HCT116 (cell line): Measurements from ENCODE around the gene ATCAY. TPM values are rescaled to one million over a fixed set of nuclear protein-coding genes. Genes with fewer than 3 reads are reported as not detected.

Experiments
- ATAC-seq: fragments of 200-7000 bp; cut with Tn5 transposase; 2 replicates; pipeline ENCODE4 v1.9.1; 2020; ENCODE audit warnings: mild to moderate bottlenecking, moderate library complexity
- BruUV-seq: library from RNA; stranded (reverse); fragments of 400-500 nt; replicated peaks from 2 replicates; lab custom pipeline; 2021; lab: Mats Ljungman, UMichigan
- CTCF ChIA-PET: fragments of 300-600 bp; sonication (Branson Sonifier 250); formaldehyde crosslinking; loops from one replicate; lab custom pipeline; 2021; ENCODE audit warnings: antibody characterized with exemption; lab: Charles Lee
- POLR2A ChIA-PET: fragments of 300-600, 350-600 bp; sonication (Branson Sonifier 250); formaldehyde crosslinking; loops from one replicate; lab custom pipeline; 2021; ENCODE audit warnings: antibody characterized with exemption; lab: Charles Lee
- RAD21 ChIA-PET, 2 experiments: fragments of 300-600 bp; sonication (Branson Sonifier 250); formaldehyde crosslinking; loops; one replicate each; lab custom pipeline; 2023; ENCODE audit warnings: low total read pairs in 2 of 2; ENCODE audit not compliant: uncharacterized antibody in 2 of 2, unreplicated experiment in 2 of 2, low non-redundant PET in 1 of 2; lab: Charles Lee
- DNase-seq: peaks from one replicate; pipeline ENCODE4 v3.0.0-alpha.2; 2010; ENCODE audit warnings: low read depth, low spot score
- H2AFZ ChIP-seq: fragments of 200-600 bp; shearing (Covaris generic), sonication (generic); 2 replicates; pipeline ENCODE4 v1.6.1; 2017; ENCODE audit warnings: low read depth, mixed run types, mixed read lengths, antibody characterized with exemption, low read length; ENCODE audit not compliant: poor library complexity, severe bottlenecking
- H3K27ac ChIP-seq: 2 replicates; pipeline ENCODE4 v1.5.1; 2012; ENCODE audit warnings: low read depth, low read length
- H3K27me3 ChIP-seq: fragments of 200-600 bp; sonication (generic); 2 replicates; pipeline ENCODE4 v1.6.1; 2016; ENCODE audit warnings: mixed run types, low read length, mixed read lengths; ENCODE audit not compliant: insufficient read depth
- H3K36me3 ChIP-seq, 2 experiments: fragments of 200-500 bp in 1 of 2; fragments of 200-600 bp in 1 of 2; sonication (Bioruptor generic) in 1 of 2; sonication (generic) in 1 of 2; 2 replicates each; pipeline versions ENCODE4 v1.5.1 to v1.6.1; 2014 to 2016; ENCODE audit warnings: low read length in 2 of 2, inconsistent platforms in 1 of 2, mixed read lengths in 1 of 2, mixed run types in 1 of 2; ENCODE audit not compliant: insufficient read depth in 2 of 2, control insufficient read depth in 1 of 2
- H3K4me1 ChIP-seq, 2 experiments: fragments of 200-600 bp in 1 of 2; sonication (generic) in 1 of 2; 2 replicates each; pipeline versions ENCODE4 v1.5.1 to v1.6.1; 2012 to 2017; ENCODE audit warnings: low read length in 2 of 2, inconsistent platforms in 1 of 2, mild to moderate bottlenecking in 1 of 2, mixed read lengths in 1 of 2, mixed run types in 1 of 2, moderate library complexity in 1 of 2; ENCODE audit not compliant: insufficient read depth in 2 of 2, control insufficient read depth in 1 of 2
- H3K4me2 ChIP-seq: fragments of 200-600 bp; sonication (generic); 2 replicates; pipeline ENCODE4 v1.6.1; 2017; ENCODE audit warnings: mixed run types, low read length, mixed read lengths
- H3K4me3 ChIP-seq, 2 experiments: fragments of 200-600 bp in 1 of 2; sonication (generic) in 1 of 2; replicated peaks in 1 of 2; 2 replicates each; pipeline ENCODE4 v1.5.1; 2011 to 2016; ENCODE audit warnings: low read length in 2 of 2, control low read depth in 1 of 2, low read depth in 1 of 2, mild to moderate bottlenecking in 1 of 2, mixed read lengths in 1 of 2, mixed run types in 1 of 2
- H3K79me2 ChIP-seq: fragments of 200-600 bp; sonication (generic); 2 replicates; pipeline ENCODE4 v1.6.1; 2017; ENCODE audit warnings: mild to moderate bottlenecking, mixed run types, low read length, moderate library complexity, mixed read lengths; ENCODE audit not compliant: insufficient read depth
- H3K9ac ChIP-seq: fragments of 200-600 bp; sonication (generic); 2 replicates; pipeline ENCODE4 v1.6.1; 2016; ENCODE audit warnings: low read length, mixed read lengths
- H3K9me2 ChIP-seq: fragments of 200-600 bp; sonication (generic), shearing (Covaris generic); 2 replicates; pipeline ENCODE4 v1.6.1; 2017; ENCODE audit warnings: mixed run types, mild to moderate bottlenecking, moderate library complexity; ENCODE audit not compliant: insufficient read depth
- H3K9me3 ChIP-seq, 2 experiments: fragments of 200-500 bp in 1 of 2; fragments of 200-600 bp in 1 of 2; sonication (Bioruptor generic) in 1 of 2; sonication (generic) in 1 of 2; 2 replicates each; pipeline ENCODE4 v1.6.1; 2014 to 2017; ENCODE audit warnings: low read length in 2 of 2, mixed read lengths in 2 of 2, inconsistent platforms in 1 of 2, low read depth in 1 of 2, mild to moderate bottlenecking in 1 of 2, mixed run types in 1 of 2, moderate library complexity in 1 of 2; ENCODE audit not compliant: control insufficient read depth in 1 of 2, insufficient read depth in 1 of 2
- H4K20me1 ChIP-seq: fragments of 200-600 bp; sonication (generic), shearing (Covaris generic); 2 replicates; pipeline ENCODE4 v1.6.1; 2017; ENCODE audit warnings: mixed run types, mild to moderate bottlenecking, moderate library complexity; ENCODE audit not compliant: insufficient read depth
- CBX3 ChIP-seq: IDR thresholded peaks from 2 replicates; pipeline ENCODE4 v1.6.1; 2012; ENCODE audit warnings: low read depth
- CEBPB ChIP-seq: IDR thresholded peaks from 2 replicates; pipeline ENCODE4 v1.6.1; 2012; ENCODE audit warnings: low read depth
- EGR1 ChIP-seq: IDR thresholded peaks from 2 replicates; pipeline ENCODE4 v1.6.1; 2012; ENCODE audit warnings: low read depth
- ELF1 ChIP-seq: IDR thresholded peaks from 2 replicates; pipeline ENCODE4 v1.6.1; 2012; ENCODE audit warnings: low read depth, borderline replicate concordance
- EZH2 ChIP-seq: fragments of 200-600 bp; sonication (generic); IDR thresholded peaks from 2 replicates; pipeline ENCODE4 v1.6.1; 2017; ENCODE audit warnings: antibody characterized with exemption, mixed run types
- EZH2phosphoT487 ChIP-seq: fragments of 200-600 bp; IDR thresholded peaks from 2 replicates; pipeline ENCODE4 v1.6.1; 2018; ENCODE audit warnings: antibody characterized with exemption, borderline replicate concordance
- FOSL1 ChIP-seq: IDR thresholded peaks from 2 replicates; pipeline ENCODE4 v1.6.1; 2012; ENCODE audit warnings: low read depth
- POLR2A ChIP-seq: IDR thresholded peaks from 2 replicates; pipeline ENCODE4 v1.7.0; 2011; ENCODE audit warnings: borderline replicate concordance; ENCODE audit not compliant: insufficient read depth, insufficient read length; ENCODE audit errors: extremely low read depth
- RAD21 ChIP-seq: IDR thresholded peaks from 2 replicates; pipeline ENCODE4 v1.6.1; 2012; ENCODE audit warnings: low read depth, mild to moderate bottlenecking
- SIN3A ChIP-seq: IDR thresholded peaks from 2 replicates; pipeline ENCODE4 v1.6.1; 2012; ENCODE audit warnings: low read depth
- SRF ChIP-seq: IDR thresholded peaks from 2 replicates; pipeline ENCODE4 v1.6.1; 2012; ENCODE audit warnings: low read depth
- TCF7L2 ChIP-seq: IDR thresholded peaks from 2 replicates; pipeline ENCODE4 v1.7.0; 2011; ENCODE audit warnings: borderline replicate concordance, inconsistent platforms; ENCODE audit not compliant: insufficient read depth, insufficient read length; ENCODE audit errors: extremely low read depth
- YY1 ChIP-seq: IDR thresholded peaks from 2 replicates; pipeline ENCODE4 v1.6.1; 2011; ENCODE audit warnings: low read length, low read depth, moderate library complexity, mild to moderate bottlenecking; ENCODE audit not compliant: insufficient replicate concordance; ENCODE audit errors: extremely low read depth
- ZFX ChIP-seq: fragments of 450-650 bp; IDR thresholded peaks from 2 replicates; pipeline ENCODE4 v1.6.1; 2017
- ZNF274 ChIP-seq: fragments of 200-500 bp; sonication (Bioruptor generic); IDR thresholded peaks from 2 replicates; pipeline ENCODE4 v1.6.1; 2014; ENCODE audit warnings: mild to moderate bottlenecking, low read depth, low read length, inconsistent platforms
- intact Hi-C: fragments of 100-400 bp; cut with micrococcal nuclease; formaldehyde crosslinking; loops from 2 replicates; pipeline ENCODE4 v1.10.0; 2022
- total RNA-seq: library from RNA; stranded (reverse); gene quantifications from one replicate; pipeline ENCODE4 v1.2.1, GENCODE V29; 2021; ENCODE audit not compliant: unreplicated experiment
- TF ChIP-seq, protein P1 (sequence below): IDR thresholded peaks from 2 replicates; pipeline ENCODE4 v1.6.1; 2011; ENCODE audit warnings: mild to moderate bottlenecking, low read length, moderate library complexity; ENCODE audit not compliant: insufficient replicate concordance; ENCODE audit errors: extremely low read depth
- TF ChIP-seq, protein P2 (sequence below), 3 experiments: fragments of 200-600 bp in 1 of 3; sonication (generic) in 1 of 3; IDR thresholded peaks in 2 of 3; conservative IDR thresholded peaks in 1 of 3; 2 replicates each; pipeline ENCODE4 v1.5.1; 2012 to 2017; ENCODE audit warnings: low read depth in 2 of 3, low read length in 2 of 3, antibody characterized with exemption in 1 of 3, borderline replicate concordance in 1 of 3, control low read depth in 1 of 3, mild to moderate bottlenecking in 1 of 3, mixed read lengths in 1 of 3, mixed run types in 1 of 3, moderate library complexity in 1 of 3; ENCODE audit not compliant: insufficient read depth in 1 of 3
- TF ChIP-seq, protein P3 (sequence below): IDR thresholded peaks from 2 replicates; pipeline ENCODE4 v1.6.1; 2012
- TF ChIP-seq, protein P4 (sequence below): IDR thresholded peaks from 2 replicates; pipeline ENCODE4 v1.6.1; 2012; ENCODE audit warnings: low read depth
- TF ChIP-seq, protein P5 (sequence below): IDR thresholded peaks from 2 replicates; pipeline ENCODE4 v1.6.1; 2012

ATCAY gene
- total RNA-seq, 1 experiment from 2014 or later = not detected

DNA sequence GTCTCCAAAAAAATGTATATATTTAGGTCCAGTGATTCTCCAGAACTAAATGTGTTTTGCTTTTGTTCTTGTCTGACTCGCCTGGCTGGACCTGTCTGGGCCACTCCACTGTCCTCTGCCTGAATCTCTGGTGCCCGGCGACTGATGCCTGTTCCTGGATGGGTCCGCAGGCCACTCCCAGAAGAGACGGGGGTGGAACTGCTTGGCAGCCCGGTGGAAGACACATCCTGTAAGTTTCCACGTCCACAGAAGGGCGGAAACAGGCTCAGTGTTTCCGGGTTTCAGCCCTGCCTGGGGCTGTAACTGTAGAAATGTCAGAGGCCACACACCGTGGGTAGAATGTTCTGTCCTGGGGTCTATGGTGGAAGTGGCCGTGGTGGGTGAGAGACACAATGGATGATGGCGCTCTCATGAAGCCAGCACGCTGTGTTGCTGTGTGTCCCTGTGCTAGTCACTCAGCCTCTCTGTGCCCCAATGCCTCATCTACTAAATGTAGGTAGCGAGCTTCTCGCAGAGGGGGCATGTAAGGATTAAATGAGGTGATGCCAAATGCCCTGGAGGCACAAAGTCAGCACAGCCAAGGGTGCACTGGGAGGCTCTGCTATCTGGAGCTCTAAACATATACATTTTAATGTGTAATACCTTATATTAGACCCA, 22.0 kb downstream of the ATCAY start:
- H3K4me2 ChIP-seq = no peak overlapping the region
- no peak overlapping the region for H3K4me3 ChIP-seq
- ChIA-PET RAD21 (no interaction called here), CTCF (no interaction called here), POLR2A (no interaction called here)
- no peaks in the 10 kb centered on the region for H3K36me3 ChIP-seq
- H2AFZ ChIP-seq = no peak overlapping the region
- H3K79me2 ChIP-seq = no peaks in the 10 kb centered on the region
- H4K20me1 ChIP-seq = no peaks in the 10 kb centered on the region
- H3K9ac ChIP-seq = no peak overlapping the region
- H3K27me3 ChIP-seq = no peaks in the 10 kb centered on the region
- H3K27ac ChIP-seq = no peak overlapping the region
- intact Hi-C loops = no loop called here
- BruUV-seq = no TSS peak
- DNase-seq (no peak), ATAC-seq (no peak)
- H3K4me1 ChIP-seq = no peaks in the 10 kb centered on the region
- H3K9me3 ChIP-seq = no peaks in the 10 kb centered on the region
- TF ChIP-seq SIN3A (no peak), ZNF274 (no peak), CEBPB (no peak), CBX3 (no peak), YY1 (no peak), ZFX (no peak), TCF7L2 (no peak), EGR1 (no peak), POLR2A (no peak), EZH2phosphoT487 (no peak), ELF1 (no peak), RAD21 (no peak), SRF (no peak), EZH2 (no peak), FOSL1 (no peak)
- TF ChIP-seq, protein P1, sequence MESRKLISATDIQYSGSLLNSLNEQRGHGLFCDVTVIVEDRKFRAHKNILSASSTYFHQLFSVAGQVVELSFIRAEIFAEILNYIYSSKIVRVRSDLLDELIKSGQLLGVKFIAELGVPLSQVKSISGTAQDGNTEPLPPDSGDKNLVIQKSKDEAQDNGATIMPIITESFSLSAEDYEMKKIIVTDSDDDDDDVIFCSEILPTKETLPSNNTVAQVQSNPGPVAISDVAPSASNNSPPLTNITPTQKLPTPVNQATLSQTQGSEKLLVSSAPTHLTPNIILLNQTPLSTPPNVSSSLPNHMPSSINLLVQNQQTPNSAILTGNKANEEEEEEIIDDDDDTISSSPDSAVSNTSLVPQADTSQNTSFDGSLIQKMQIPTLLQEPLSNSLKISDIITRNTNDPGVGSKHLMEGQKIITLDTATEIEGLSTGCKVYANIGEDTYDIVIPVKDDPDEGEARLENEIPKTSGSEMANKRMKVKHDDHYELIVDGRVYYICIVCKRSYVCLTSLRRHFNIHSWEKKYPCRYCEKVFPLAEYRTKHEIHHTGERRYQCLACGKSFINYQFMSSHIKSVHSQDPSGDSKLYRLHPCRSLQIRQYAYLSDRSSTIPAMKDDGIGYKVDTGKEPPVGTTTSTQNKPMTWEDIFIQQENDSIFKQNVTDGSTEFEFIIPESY = no peak
- TF ChIP-seq, protein P2, sequence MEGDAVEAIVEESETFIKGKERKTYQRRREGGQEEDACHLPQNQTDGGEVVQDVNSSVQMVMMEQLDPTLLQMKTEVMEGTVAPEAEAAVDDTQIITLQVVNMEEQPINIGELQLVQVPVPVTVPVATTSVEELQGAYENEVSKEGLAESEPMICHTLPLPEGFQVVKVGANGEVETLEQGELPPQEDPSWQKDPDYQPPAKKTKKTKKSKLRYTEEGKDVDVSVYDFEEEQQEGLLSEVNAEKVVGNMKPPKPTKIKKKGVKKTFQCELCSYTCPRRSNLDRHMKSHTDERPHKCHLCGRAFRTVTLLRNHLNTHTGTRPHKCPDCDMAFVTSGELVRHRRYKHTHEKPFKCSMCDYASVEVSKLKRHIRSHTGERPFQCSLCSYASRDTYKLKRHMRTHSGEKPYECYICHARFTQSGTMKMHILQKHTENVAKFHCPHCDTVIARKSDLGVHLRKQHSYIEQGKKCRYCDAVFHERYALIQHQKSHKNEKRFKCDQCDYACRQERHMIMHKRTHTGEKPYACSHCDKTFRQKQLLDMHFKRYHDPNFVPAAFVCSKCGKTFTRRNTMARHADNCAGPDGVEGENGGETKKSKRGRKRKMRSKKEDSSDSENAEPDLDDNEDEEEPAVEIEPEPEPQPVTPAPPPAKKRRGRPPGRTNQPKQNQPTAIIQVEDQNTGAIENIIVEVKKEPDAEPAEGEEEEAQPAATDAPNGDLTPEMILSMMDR (IDR thresholded peaks at IDR 0.05 in 2 of 3, conservative IDR thresholded peaks at IDR 0.05 in 1 of 3; ENCODE audit: borderline replicate concordance in 1 of 3, insufficient read depth in 1 of 3, low read depth in 2 of 3, low read length in 2 of 3) = no peak
- TF ChIP-seq, protein P3, sequence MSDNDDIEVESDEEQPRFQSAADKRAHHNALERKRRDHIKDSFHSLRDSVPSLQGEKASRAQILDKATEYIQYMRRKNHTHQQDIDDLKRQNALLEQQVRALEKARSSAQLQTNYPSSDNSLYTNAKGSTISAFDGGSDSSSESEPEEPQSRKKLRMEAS = no peak
- TF ChIP-seq, protein P4, sequence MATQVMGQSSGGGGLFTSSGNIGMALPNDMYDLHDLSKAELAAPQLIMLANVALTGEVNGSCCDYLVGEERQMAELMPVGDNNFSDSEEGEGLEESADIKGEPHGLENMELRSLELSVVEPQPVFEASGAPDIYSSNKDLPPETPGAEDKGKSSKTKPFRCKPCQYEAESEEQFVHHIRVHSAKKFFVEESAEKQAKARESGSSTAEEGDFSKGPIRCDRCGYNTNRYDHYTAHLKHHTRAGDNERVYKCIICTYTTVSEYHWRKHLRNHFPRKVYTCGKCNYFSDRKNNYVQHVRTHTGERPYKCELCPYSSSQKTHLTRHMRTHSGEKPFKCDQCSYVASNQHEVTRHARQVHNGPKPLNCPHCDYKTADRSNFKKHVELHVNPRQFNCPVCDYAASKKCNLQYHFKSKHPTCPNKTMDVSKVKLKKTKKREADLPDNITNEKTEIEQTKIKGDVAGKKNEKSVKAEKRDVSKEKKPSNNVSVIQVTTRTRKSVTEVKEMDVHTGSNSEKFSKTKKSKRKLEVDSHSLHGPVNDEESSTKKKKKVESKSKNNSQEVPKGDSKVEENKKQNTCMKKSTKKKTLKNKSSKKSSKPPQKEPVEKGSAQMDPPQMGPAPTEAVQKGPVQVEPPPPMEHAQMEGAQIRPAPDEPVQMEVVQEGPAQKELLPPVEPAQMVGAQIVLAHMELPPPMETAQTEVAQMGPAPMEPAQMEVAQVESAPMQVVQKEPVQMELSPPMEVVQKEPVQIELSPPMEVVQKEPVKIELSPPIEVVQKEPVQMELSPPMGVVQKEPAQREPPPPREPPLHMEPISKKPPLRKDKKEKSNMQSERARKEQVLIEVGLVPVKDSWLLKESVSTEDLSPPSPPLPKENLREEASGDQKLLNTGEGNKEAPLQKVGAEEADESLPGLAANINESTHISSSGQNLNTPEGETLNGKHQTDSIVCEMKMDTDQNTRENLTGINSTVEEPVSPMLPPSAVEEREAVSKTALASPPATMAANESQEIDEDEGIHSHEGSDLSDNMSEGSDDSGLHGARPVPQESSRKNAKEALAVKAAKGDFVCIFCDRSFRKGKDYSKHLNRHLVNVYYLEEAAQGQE = no peak
- TF ChIP-seq, protein P5, sequence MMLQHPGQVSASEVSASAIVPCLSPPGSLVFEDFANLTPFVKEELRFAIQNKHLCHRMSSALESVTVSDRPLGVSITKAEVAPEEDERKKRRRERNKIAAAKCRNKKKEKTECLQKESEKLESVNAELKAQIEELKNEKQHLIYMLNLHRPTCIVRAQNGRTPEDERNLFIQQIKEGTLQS = no peak
- H3K9me2 ChIP-seq = no peaks in the 10 kb centered on the region
